ENCODE results near the gene THAP9.
"Not testable (repeated sequence)": the region's sequence is repeated elsewhere in the genome, so short reads cannot be mapped to it uniquely, and the experiment has no call there.

Gene THAP9

GRCh38 chr4:82864336-82864979 lies 36.1 kb upstream of the THAP9 start:
- no peak for TF ChIP-seq CTCF (IDR thresholded peaks at IDR 0.05; ENCODE audit: low read depth, low read length)
- no peak for DNase-seq (ENCODE audit: low read depth, low spot score)
- in situ Hi-C loops (cut with HindIII; ENCODE audit: low sequenced_read_pairs) = no loop called here
- no peak overlapping the region for H3K4me3 ChIP-seq (ENCODE audit: low read depth, low read length)

GRCh38 chr4:82865592-82865991 lies 34.9 kb upstream of the THAP9 start:
- H3K4me3 ChIP-seq (ENCODE audit: low read depth, low read length) = no peak overlapping the region
- in situ Hi-C loops (cut with HindIII; ENCODE audit: low sequenced_read_pairs) = no loop called here
- no peak for TF ChIP-seq CTCF (IDR thresholded peaks at IDR 0.05; ENCODE audit: low read depth, low read length)
- peak; percentile 92 for DNase-seq (ENCODE audit: low read depth, low spot score)

GRCh38 chr4:82866033-82866432 lies 34.5 kb upstream of the THAP9 start:
- H3K4me3 ChIP-seq (ENCODE audit: low read depth, low read length); in situ Hi-C loops (cut with HindIII; ENCODE audit: low sequenced_read_pairs); DNase-seq (ENCODE audit: low read depth, low spot score): not testable (repeated sequence)

- TF ChIP-seq CTCF (IDR thresholded peaks at IDR 0.05; ENCODE audit: low read depth, low read length) = no peak
- H3K4me3 ChIP-seq (ENCODE audit: low read depth, low read length) = no peak overlapping the region
- no peak for DNase-seq (ENCODE audit: low read depth, low spot score)
- in situ Hi-C loops (cut with HindIII; ENCODE audit: low sequenced_read_pairs) = no loop called here
Measured at GRCh38 chr4:82866706-82867385, 33.7 kb upstream of the THAP9 start.

- DNase-seq (ENCODE audit: low read depth, low spot score) = no peak
- H3K4me3 ChIP-seq (ENCODE audit: low read depth, low read length) = no peak overlapping the region
- in situ Hi-C loops (cut with HindIII; ENCODE audit: low sequenced_read_pairs) = no loop called here
- no peak for TF ChIP-seq CTCF (IDR thresholded peaks at IDR 0.05; ENCODE audit: low read depth, low read length)
Measured at GRCh38 chr4:82868572-82868971, 32.0 kb upstream of the THAP9 start.

- TF ChIP-seq CTCF (IDR thresholded peaks at IDR 0.05; ENCODE audit: low read depth, low read length) = no peak
Measured at GRCh38 chr4:82885410-82885809, 15.1 kb upstream of the THAP9 start.

GRCh38 chr4:82886147-82886942 lies 14.2 kb upstream of the THAP9 start:
- no peak overlapping the region for H3K4me3 ChIP-seq (ENCODE audit: low read depth, low read length)
- DNase-seq (ENCODE audit: low read depth, low spot score) = no peak
- no peak for TF ChIP-seq CTCF (IDR thresholded peaks at IDR 0.05; ENCODE audit: low read depth, low read length)
- in situ Hi-C loops (cut with HindIII; ENCODE audit: low sequenced_read_pairs) = no loop called here

More at GRCh38 chr4:82885410-82885809, 15.1 kb upstream of the THAP9 start:
- no peak for DNase-seq (ENCODE audit: low read depth, low spot score)
- H3K4me3 ChIP-seq (ENCODE audit: low read depth, low read length) = no peak overlapping the region
- in situ Hi-C loops (cut with HindIII; ENCODE audit: low sequenced_read_pairs) = no loop called here
